Neural crest cell (in vitro differentiated cells): Measurements from ENCODE around the gene COL18A1. TPM values are rescaled to one million over a fixed set of nuclear protein-coding genes. Genes with fewer than 3 reads are reported as not detected.
A peak's percentile ranks its signal among the peaks of the same experiment; 100 is the strongest.

Source experiments
- DNase-seq: peaks from one replicate; pipeline ENCODE4 v3.0.0; 2021; ENCODE audit warnings: low read depth, mixed read lengths, low spot score
- H3K27ac Mint-ChIP-seq: one replicate; pipeline ENCODE4 v1.8.0; 2021; ENCODE audit warnings: mild to moderate bottlenecking, mixed read lengths; ENCODE audit not compliant: unreplicated experiment
- H3K27me3 Mint-ChIP-seq: 2 replicates; pipeline ENCODE4 v1.8.0; 2021; ENCODE audit warnings: low read depth, mild to moderate bottlenecking, mixed read lengths
- H3K36me3 Mint-ChIP-seq: 2 replicates; pipeline ENCODE4 v1.8.0; 2021; ENCODE audit warnings: low read depth, mild to moderate bottlenecking, mixed read lengths
- H3K4me1 Mint-ChIP-seq: 2 replicates; pipeline ENCODE4 v1.8.0; 2021; ENCODE audit warnings: mixed read lengths
- H3K4me3 Mint-ChIP-seq: one replicate; pipeline ENCODE4 v1.8.0; 2021; ENCODE audit warnings: mild to moderate bottlenecking, mixed read lengths
- H3K9me3 Mint-ChIP-seq: 2 replicates; pipeline ENCODE4 v1.8.0; 2021; ENCODE audit warnings: mixed read lengths
- CTCF ChIP-seq: fragments of 200-600 bp; sonication (generic); conservative IDR thresholded peaks from 2 replicates; pipeline ENCODE4 v1.5.0; 2021; ENCODE audit warnings: antibody characterized with exemption, mild to moderate bottlenecking
- total RNA-seq: library from RNA; stranded (reverse); gene quantifications from 2 replicates; pipeline ENCODE4 v1.2.1, GENCODE V29; 2021

COL18A1 gene
- total RNA-seq, 1 donor from 2014 or later = 19.2 TPM

- Mint-ChIP-seq H3K27ac (no peak overlapping the region), H3K36me3 (peaks cover 3% of the 10 kb centered on the region), H3K9me3 (no peaks in the 10 kb centered on the region)
These were observed 74.1 kb downstream of the COL18A1 start for GRCh38 chr21:45478816-45479669.

GRCh38 chr21:45479691-45480675, 75.0 kb downstream of the COL18A1 start:
- Mint-ChIP-seq H3K4me3 (no peak overlapping the region), H3K27ac (no peak overlapping the region), H3K9me3 (no peaks in the 10 kb centered on the region), H3K36me3 (no peaks in the 10 kb centered on the region), H3K27me3 (peaks cover 5% of the 10 kb centered on the region), H3K4me1 (peaks cover 16% of the 10 kb centered on the region)
- no peak for DNase-seq
- TF ChIP-seq CTCF = no peak

More at GRCh38 chr21:45478816-45479669, 74.1 kb downstream of the COL18A1 start:
- no peak for DNase-seq
- H3K4me1 Mint-ChIP-seq = peaks cover 16% of the 10 kb centered on the region
- no peak for TF ChIP-seq CTCF
- peaks cover 9% of the 10 kb centered on the region for H3K27me3 Mint-ChIP-seq
- peak overlapping the region; percentile 15 for H3K4me3 Mint-ChIP-seq

GRCh38 chr21:45480701-45481500, 75.9 kb downstream of the COL18A1 start:
- H3K4me3 Mint-ChIP-seq = no peak overlapping the region
- peaks cover 16% of the 10 kb centered on the region for H3K4me1 Mint-ChIP-seq
- H3K36me3 Mint-ChIP-seq = no peaks in the 10 kb centered on the region
- H3K27me3 Mint-ChIP-seq = peaks cover 5% of the 10 kb centered on the region
- no peak for TF ChIP-seq CTCF
- H3K9me3 Mint-ChIP-seq = no peaks in the 10 kb centered on the region
- DNase-seq = no peak
- no peak overlapping the region for H3K27ac Mint-ChIP-seq

DNA sequence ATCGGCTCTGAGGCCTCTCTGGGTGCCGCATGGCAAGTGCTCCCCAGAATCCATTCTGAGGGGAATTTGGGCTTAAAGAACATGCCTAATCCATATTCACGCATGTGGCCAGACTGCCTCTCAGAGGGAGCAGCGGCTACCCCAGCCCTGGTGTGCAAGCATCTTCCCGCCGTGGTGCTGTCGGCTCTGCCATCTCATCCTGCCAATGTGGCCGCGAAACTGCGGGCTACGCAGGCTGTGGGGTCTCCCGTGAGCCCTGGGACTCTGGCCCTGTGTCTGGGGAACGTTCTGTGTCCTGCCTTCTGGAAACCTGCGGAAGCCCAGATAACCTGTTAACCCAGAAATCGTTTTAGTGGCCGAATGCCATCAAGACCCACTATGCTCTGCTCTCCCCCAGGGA, 76.6 kb downstream of the COL18A1 start:
- H3K27me3 Mint-ChIP-seq = peaks cover 1% of the 10 kb centered on the region
- no peak overlapping the region for H3K4me3 Mint-ChIP-seq
- no peak for DNase-seq
- H3K4me1 Mint-ChIP-seq = peaks cover 13% of the 10 kb centered on the region
- H3K9me3 Mint-ChIP-seq = no peaks in the 10 kb centered on the region
- no peaks in the 10 kb centered on the region for H3K36me3 Mint-ChIP-seq
- TF ChIP-seq CTCF = no peak
- no peak overlapping the region for H3K27ac Mint-ChIP-seq
